ENCODE data around the gene GAB2.

DNA sequence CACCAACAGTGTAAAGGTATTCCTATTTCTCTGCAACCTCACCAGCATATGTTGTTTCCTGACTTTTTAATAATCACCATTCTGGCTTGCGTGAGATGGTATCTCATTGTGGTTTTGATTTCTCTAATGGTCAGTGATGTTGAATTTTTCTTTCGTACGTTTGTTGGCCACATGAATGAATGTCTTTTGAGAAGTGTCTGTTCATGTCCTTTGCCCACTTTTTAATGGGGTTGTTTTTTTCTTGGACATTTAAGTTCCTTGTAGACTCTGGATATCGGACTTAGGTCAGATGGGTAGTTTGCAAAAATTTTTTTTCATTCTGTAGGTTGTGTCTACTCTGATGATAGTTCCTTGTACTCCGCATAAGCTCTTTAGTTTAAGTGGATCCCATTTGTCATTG, 206.1 kb downstream of the GAB2 start:
- TF ChIP-seq RNF2 (IDR thresholded peaks at IDR 0.05; ENCODE audit: borderline replicate concordance, low read depth) (no peak), CHD2 (IDR thresholded peaks at IDR 0.05; ENCODE audit: low read length, partially characterized antibody) (no peak), POLR2A (IDR thresholded peaks at IDR 0.05; ENCODE audit: low read length) (no peak), FOSB (CRISPR knock-in tag; IDR thresholded peaks at IDR 0.05) (no peak), PHF8 (IDR thresholded peaks at IDR 0.05; ENCODE audit: borderline replicate concordance, low read depth) (no peak), FOSL2 (IDR thresholded peaks at IDR 0.05) (no peak), FOSL2 (CRISPR knock-in tag; IDR thresholded peaks at IDR 0.05) (no peak)
- TF ChIP-seq, protein P1, sequence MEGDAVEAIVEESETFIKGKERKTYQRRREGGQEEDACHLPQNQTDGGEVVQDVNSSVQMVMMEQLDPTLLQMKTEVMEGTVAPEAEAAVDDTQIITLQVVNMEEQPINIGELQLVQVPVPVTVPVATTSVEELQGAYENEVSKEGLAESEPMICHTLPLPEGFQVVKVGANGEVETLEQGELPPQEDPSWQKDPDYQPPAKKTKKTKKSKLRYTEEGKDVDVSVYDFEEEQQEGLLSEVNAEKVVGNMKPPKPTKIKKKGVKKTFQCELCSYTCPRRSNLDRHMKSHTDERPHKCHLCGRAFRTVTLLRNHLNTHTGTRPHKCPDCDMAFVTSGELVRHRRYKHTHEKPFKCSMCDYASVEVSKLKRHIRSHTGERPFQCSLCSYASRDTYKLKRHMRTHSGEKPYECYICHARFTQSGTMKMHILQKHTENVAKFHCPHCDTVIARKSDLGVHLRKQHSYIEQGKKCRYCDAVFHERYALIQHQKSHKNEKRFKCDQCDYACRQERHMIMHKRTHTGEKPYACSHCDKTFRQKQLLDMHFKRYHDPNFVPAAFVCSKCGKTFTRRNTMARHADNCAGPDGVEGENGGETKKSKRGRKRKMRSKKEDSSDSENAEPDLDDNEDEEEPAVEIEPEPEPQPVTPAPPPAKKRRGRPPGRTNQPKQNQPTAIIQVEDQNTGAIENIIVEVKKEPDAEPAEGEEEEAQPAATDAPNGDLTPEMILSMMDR (IDR thresholded peaks at IDR 0.05) = no peak
